Astrocyte (in vitro differentiated cells and primary cell): ENCODE data around the gene POU2F2. TPM values are rescaled to one million over a fixed set of nuclear protein-coding genes. Genes with fewer than 3 reads are reported as not detected.

Source experiments
- DNase-seq: peaks from one replicate; pipeline ENCODE4 v3.0.0-alpha.2; 2010; ENCODE audit warnings: low read depth
- FAIRE-seq: peaks from 2 replicates; lab custom pipeline; 2011; peaks lifted over from hg19 to GRCh38; lab: Jason Lieb, UNC
- H2AFZ ChIP-seq: 2 replicates; pipeline ENCODE4 v1.6.0; 2012; ENCODE audit warnings: low read depth, low read length, inconsistent platforms
- H3K27ac ChIP-seq: 2 replicates; pipeline ENCODE4 v1.5.1; 2011; ENCODE audit warnings: low read depth, low read length, inconsistent platforms
- H3K27me3 ChIP-seq: 2 replicates; pipeline ENCODE4 v1.6.0; 2011; ENCODE audit warnings: low read length, inconsistent platforms; ENCODE audit not compliant: insufficient read depth
- H3K36me3 ChIP-seq: 2 replicates; pipeline ENCODE4 v1.5.1; 2011; ENCODE audit warnings: low read length, inconsistent platforms; ENCODE audit not compliant: insufficient read depth
- H3K4me1 ChIP-seq: 2 replicates; pipeline ENCODE4 v1.5.1; 2011; ENCODE audit warnings: low read length, inconsistent platforms; ENCODE audit not compliant: insufficient read depth
- H3K4me2 ChIP-seq: 2 replicates; pipeline ENCODE4 v1.6.0; 2012; ENCODE audit warnings: low read length, inconsistent platforms
- H3K4me3 ChIP-seq: 2 replicates; pipeline ENCODE4 v1.5.1; 2011; ENCODE audit warnings: low read depth, mild to moderate bottlenecking, low read length, inconsistent platforms; ENCODE audit not compliant: insufficient read depth
- H3K79me2 ChIP-seq: 2 replicates; pipeline ENCODE4 v1.6.0; 2012; ENCODE audit warnings: mild to moderate bottlenecking, low read length, inconsistent platforms; ENCODE audit not compliant: insufficient read depth
- H3K9ac ChIP-seq: 2 replicates; pipeline ENCODE4 v1.6.0; 2012; ENCODE audit warnings: mild to moderate bottlenecking, low read length, inconsistent platforms
- H3K9me3 ChIP-seq: 2 replicates; pipeline ENCODE4 v1.5.1; 2012; ENCODE audit warnings: low read depth, mild to moderate bottlenecking, low read length, inconsistent platforms; ENCODE audit not compliant: insufficient read depth
- H4K20me1 ChIP-seq: 2 replicates; pipeline ENCODE4 v1.6.0; 2012; ENCODE audit warnings: low read length, inconsistent platforms; ENCODE audit not compliant: insufficient read depth
- H3K27ac Mint-ChIP-seq: one replicate; pipeline ENCODE4 v1.8.0; 2021; ENCODE audit warnings: mild to moderate bottlenecking, mixed read lengths; ENCODE audit not compliant: unreplicated experiment
- H3K27me3 Mint-ChIP-seq: one replicate; pipeline ENCODE4 v1.8.0; 2021; ENCODE audit warnings: low read depth, mixed read lengths; ENCODE audit not compliant: unreplicated experiment
- H3K36me3 Mint-ChIP-seq: one replicate; pipeline ENCODE4 v1.8.0; 2021; ENCODE audit warnings: low read depth, mixed read lengths; ENCODE audit not compliant: unreplicated experiment
- H3K4me1 Mint-ChIP-seq: one replicate; pipeline ENCODE4 v1.8.0; 2021; ENCODE audit warnings: low read depth, mixed read lengths; ENCODE audit not compliant: unreplicated experiment
- H3K4me3 Mint-ChIP-seq: one replicate; pipeline ENCODE4 v1.8.0; 2021; ENCODE audit warnings: mild to moderate bottlenecking, moderate library complexity, mixed read lengths; ENCODE audit not compliant: unreplicated experiment
- H3K9me3 Mint-ChIP-seq: one replicate; pipeline ENCODE4 v1.8.0; 2021; ENCODE audit warnings: mild to moderate bottlenecking, mixed read lengths; ENCODE audit not compliant: unreplicated experiment
- EZH2 ChIP-seq: IDR thresholded peaks from 2 replicates; pipeline ENCODE4 v1.6.1; 2012; ENCODE audit warnings: mild to moderate bottlenecking, low read length, inconsistent platforms; ENCODE audit not compliant: insufficient read depth
- total RNA-seq: library from RNA; stranded (reverse); gene quantifications from 2 replicates; pipeline ENCODE4 v1.2.1, GENCODE V29; 2021
- TF ChIP-seq, protein P1 (sequence below): IDR thresholded peaks from 2 replicates; pipeline ENCODE4 v1.5.1; 2011; ENCODE audit warnings: low read depth, mild to moderate bottlenecking, inconsistent platforms, low read length, moderate library complexity; ENCODE audit not compliant: insufficient read depth

POU2F2 gene
- total RNA-seq, 1 donor from 2014 or later, result 8.3 TPM

GRCh38 chr19:42121036-42121621, 11.1 kb downstream of the POU2F2 start:
- H4K20me1 ChIP-seq, result no peaks in the 10 kb centered on the region
- no peaks in the 10 kb centered on the region for H3K9me3 ChIP-seq
- H3K36me3 ChIP-seq, result peaks cover 4% of the 10 kb centered on the region
- no peak for TF ChIP-seq EZH2
- TF ChIP-seq, protein P1, sequence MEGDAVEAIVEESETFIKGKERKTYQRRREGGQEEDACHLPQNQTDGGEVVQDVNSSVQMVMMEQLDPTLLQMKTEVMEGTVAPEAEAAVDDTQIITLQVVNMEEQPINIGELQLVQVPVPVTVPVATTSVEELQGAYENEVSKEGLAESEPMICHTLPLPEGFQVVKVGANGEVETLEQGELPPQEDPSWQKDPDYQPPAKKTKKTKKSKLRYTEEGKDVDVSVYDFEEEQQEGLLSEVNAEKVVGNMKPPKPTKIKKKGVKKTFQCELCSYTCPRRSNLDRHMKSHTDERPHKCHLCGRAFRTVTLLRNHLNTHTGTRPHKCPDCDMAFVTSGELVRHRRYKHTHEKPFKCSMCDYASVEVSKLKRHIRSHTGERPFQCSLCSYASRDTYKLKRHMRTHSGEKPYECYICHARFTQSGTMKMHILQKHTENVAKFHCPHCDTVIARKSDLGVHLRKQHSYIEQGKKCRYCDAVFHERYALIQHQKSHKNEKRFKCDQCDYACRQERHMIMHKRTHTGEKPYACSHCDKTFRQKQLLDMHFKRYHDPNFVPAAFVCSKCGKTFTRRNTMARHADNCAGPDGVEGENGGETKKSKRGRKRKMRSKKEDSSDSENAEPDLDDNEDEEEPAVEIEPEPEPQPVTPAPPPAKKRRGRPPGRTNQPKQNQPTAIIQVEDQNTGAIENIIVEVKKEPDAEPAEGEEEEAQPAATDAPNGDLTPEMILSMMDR, result no peak
- DNase-seq (no peak), FAIRE-seq (no peak)
- peak overlapping the region; percentile 52 for H2AFZ ChIP-seq
- no peaks in the 10 kb centered on the region for H3K27me3 ChIP-seq
- Mint-ChIP-seq H3K4me1 (peaks cover 20% of the 10 kb centered on the region), H3K27ac (peak overlapping the region; percentile 43), H3K9me3 (peaks cover 5% of the 10 kb centered on the region), H3K27me3 (no peaks in the 10 kb centered on the region), H3K4me3 (peak overlapping the region; percentile 54), H3K36me3 (peaks cover 7% of the 10 kb centered on the region)
- H3K79me2 ChIP-seq, result no peaks in the 10 kb centered on the region
- H3K27ac ChIP-seq, result peak overlapping the region; percentile 64
- no peak overlapping the region for H3K4me3 ChIP-seq
- H3K9ac ChIP-seq, result peak overlapping the region; percentile 43
- peaks cover 27% of the 10 kb centered on the region for H3K4me1 ChIP-seq
- peak overlapping the region; percentile 79 for H3K4me2 ChIP-seq

GRCh38 chr19:42120276-42120980, 11.8 kb downstream of the POU2F2 start:
- Histone ChIP-seq H3K27me3 (no peaks in the 10 kb centered on the region), H3K9ac (no peak overlapping the region), H4K20me1 (no peaks in the 10 kb centered on the region), H3K79me2 (no peaks in the 10 kb centered on the region), H3K4me1 (peaks cover 29% of the 10 kb centered on the region), H3K4me3 (no peak overlapping the region), H3K36me3 (peaks cover 4% of the 10 kb centered on the region), H2AFZ (no peak overlapping the region), H3K9me3 (no peaks in the 10 kb centered on the region), H3K27ac (peak overlapping the region; percentile 64), H3K4me2 (no peak overlapping the region)
- DNase-seq, result no peak
- Mint-ChIP-seq H3K4me1 (peaks cover 27% of the 10 kb centered on the region), H3K27ac (peak overlapping the region; percentile 43), H3K4me3 (peak overlapping the region; percentile 54), H3K9me3 (peaks cover 4% of the 10 kb centered on the region), H3K27me3 (no peaks in the 10 kb centered on the region), H3K36me3 (peaks cover 9% of the 10 kb centered on the region)
- no peak for TF ChIP-seq EZH2
- TF ChIP-seq, protein P1, result no peak
- FAIRE-seq, result no peak

- peaks cover 48% of the 10 kb centered on the region for H3K4me1 Mint-ChIP-seq
- Histone ChIP-seq H3K9me3 (no peaks in the 10 kb centered on the region), H3K4me3 (no peak overlapping the region), H4K20me1 (no peaks in the 10 kb centered on the region), H2AFZ (no peak overlapping the region), H3K36me3 (peaks cover 4% of the 10 kb centered on the region), H3K4me1 (peaks cover 45% of the 10 kb centered on the region), H3K79me2 (no peaks in the 10 kb centered on the region), H3K27me3 (no peaks in the 10 kb centered on the region), H3K9ac (no peak overlapping the region), H3K4me2 (no peak overlapping the region), H3K27ac (no peak overlapping the region)
- H3K4me3 Mint-ChIP-seq, result no peak overlapping the region
- H3K9me3 Mint-ChIP-seq, result no peaks in the 10 kb centered on the region
- FAIRE-seq, result no peak
- DNase-seq, result no peak
- peaks cover 2% of the 10 kb centered on the region for H3K36me3 Mint-ChIP-seq
- H3K27me3 Mint-ChIP-seq, result no peaks in the 10 kb centered on the region
- no peak for TF ChIP-seq EZH2
- TF ChIP-seq, protein P1, result no peak
- no peak overlapping the region for H3K27ac Mint-ChIP-seq
These were observed 15.2 kb downstream of the POU2F2 start for GRCh38 chr19:42117076-42117475.
